ENCODE measurements around the gene VCL. TPM values are rescaled to one million over a fixed set of nuclear protein-coding genes. Genes with fewer than 3 reads are reported as not detected.

VCL gene
- total RNA-seq, result 100 to 1,000 TPM in 2 of 4 donors, 10 to 100 TPM in 2; 99.2 to 120 (median 106) TPM

GRCh38 chr10:73997787-73998622 lies at the start of gene VCL:
Gene VCL (plus strand): TSS chr10:73998116. CDS start chr10:73998208, 92 bp downstream.
- Histone ChIP-seq H3K4me1 (peaks cover 0 to 38% (median 13%) of the 10 kb centered on the region in 4 donors), H3K27me3 (no peaks in the 10 kb centered on the region), H3K27ac (peak within 1 kb of the TSS; percentile 83 to 98 (median 89)), H3K36me3 (no peaks in the 10 kb centered on the region), H3K4me3 (peak within 1 kb of the TSS; percentile 80 to 99 (median 84)), H3K9me3 (no peaks in the 10 kb centered on the region)
- WGBS, 2 donors, result 1% methylated on average over 38 to 47 of the region's 92 CpGs
- TF ChIP-seq POLR2A (IDR thresholded peaks at IDR 0.05) (peak; percentile 98 to 99), CTCF (IDR thresholded peaks at IDR 0.05) (peak in 2 of 5 experiments; percentile 56 to 59), EP300 (IDR thresholded peaks at IDR 0.05) (peak; percentile 88 to 99)
- DNase-seq (ENCODE audit: low spot score in 2 of 2), result peak; percentile 98

- Histone ChIP-seq H3K4me1 (no peaks in the 10 kb centered on the region), H3K9me3 (peaks cover 0 to 4% (median 0%) of the 10 kb centered on the region in 4 donors), H3K36me3 (no peaks in the 10 kb centered on the region), H3K27me3 (no peaks in the 10 kb centered on the region), H3K27ac (no peak overlapping the region), H3K4me3 (no peak overlapping the region)
- 82 to 86% methylated on average over 10 of the region's 10 CpGs for WGBS, 2 donors
- TF ChIP-seq POLR2A (IDR thresholded peaks at IDR 0.05) (no peak), EP300 (IDR thresholded peaks at IDR 0.05) (no peak), CTCF (IDR thresholded peaks at IDR 0.05) (no peak)
- no peak for DNase-seq (ENCODE audit: low spot score in 2 of 2)
Observed at GRCh38 chr10:73948947-73949633, 48.8 kb upstream of the VCL start.

DNA sequence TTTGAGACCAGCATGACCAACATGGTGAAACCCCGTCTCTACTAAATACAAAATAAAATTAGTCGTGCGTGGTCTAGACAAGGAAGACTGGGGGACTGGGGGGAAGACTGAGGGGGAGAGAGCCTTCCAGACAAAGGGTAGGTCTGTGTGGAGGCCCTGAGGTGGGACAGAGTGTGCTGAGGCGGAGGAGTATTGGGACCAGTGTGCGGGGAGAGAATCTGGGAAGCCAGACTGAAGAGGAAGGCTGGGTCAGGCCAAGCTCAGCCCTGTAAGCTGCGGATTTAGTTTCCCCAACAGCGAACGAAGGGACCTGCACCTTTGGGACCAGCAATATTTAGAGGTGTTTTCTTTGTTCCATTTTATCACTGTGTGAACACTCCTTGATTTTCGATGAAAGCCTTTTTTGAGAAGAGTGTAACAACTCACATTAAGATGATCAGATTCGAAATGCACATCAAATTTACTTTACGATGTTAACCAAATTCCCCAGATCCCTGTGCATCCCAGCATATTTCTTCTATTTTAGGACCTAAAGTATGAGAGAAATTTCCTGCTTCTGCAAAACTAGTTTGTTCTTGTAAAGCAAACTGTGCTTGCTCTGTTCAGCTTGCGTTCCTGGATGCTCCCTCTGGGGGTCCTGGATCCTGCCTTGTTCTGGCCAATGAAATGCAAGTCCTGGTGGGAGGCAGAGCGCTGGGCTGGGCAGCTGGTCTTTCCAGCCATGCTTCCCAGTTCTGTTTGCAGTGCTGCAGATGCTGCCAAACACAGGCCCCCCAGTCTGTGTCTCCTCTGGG lies 47.6 kb upstream of the VCL start:
- H3K36me3 ChIP-seq, result no peaks in the 10 kb centered on the region
- WGBS, 2 donors, result 60 to 61% methylated on average over 13 of the region's 13 CpGs
- H3K4me1 ChIP-seq, result no peaks in the 10 kb centered on the region
- no peaks in the 10 kb centered on the region for H3K9me3 ChIP-seq
- no peaks in the 10 kb centered on the region for H3K27me3 ChIP-seq
- no peak overlapping the region for H3K4me3 ChIP-seq
- no peak for DNase-seq (ENCODE audit: low spot score in 2 of 2)
- no peak for TF ChIP-seq EP300 (IDR thresholded peaks at IDR 0.05)
- peak overlapping the region in 1 of 4 donors; percentile 38 for H3K27ac ChIP-seq

- Histone ChIP-seq H3K36me3 (no peaks in the 10 kb centered on the region), H3K4me3 (no peak overlapping the region), H3K9me3 (no peaks in the 10 kb centered on the region), H3K27me3 (no peaks in the 10 kb centered on the region), H3K27ac (no peak overlapping the region), H3K4me1 (peaks cover 0 to 15% (median 9%) of the 10 kb centered on the region in 4 donors)
- TF ChIP-seq POLR2A (IDR thresholded peaks at IDR 0.05), result no peak
- no peak for TF ChIP-seq EP300 (IDR thresholded peaks at IDR 0.05)
- TF ChIP-seq CTCF (IDR thresholded peaks at IDR 0.05), result no peak
- no peak for DNase-seq (ENCODE audit: low spot score in 2 of 2)
- 91 to 92% methylated on average over 1 of the region's 1 CpG for whole genome bisulfite sequencing, 2 donors
Observed at GRCh38 chr10:73953665-73954064, 44.3 kb upstream of the VCL start.

GRCh38 chr10:73954737-73955136 lies 43.2 kb upstream of the VCL start:
- no peaks in the 10 kb centered on the region for H3K27me3 ChIP-seq
- no peak for TF ChIP-seq CTCF (IDR thresholded peaks at IDR 0.05)
- no peak for TF ChIP-seq EP300 (IDR thresholded peaks at IDR 0.05)
- TF ChIP-seq POLR2A (IDR thresholded peaks at IDR 0.05), result no peak
- no peak overlapping the region for H3K27ac ChIP-seq
- H3K4me1 ChIP-seq, result peaks cover 0 to 15% (median 9%) of the 10 kb centered on the region in 4 donors
- H3K9me3 ChIP-seq, result no peaks in the 10 kb centered on the region
- H3K36me3 ChIP-seq, result no peaks in the 10 kb centered on the region
- WGBS, 2 donors, result 91 to 94% methylated on average over 2 of the region's 2 CpGs
- no peak overlapping the region for H3K4me3 ChIP-seq
- DNase-seq (ENCODE audit: low spot score in 2 of 2), result no peak
